Stomach (tissue), 9 donors: Measurements from ENCODE around the gene TTC8. TPM values are rescaled to one million over a fixed set of nuclear protein-coding genes. Genes with fewer than 3 reads are reported as not detected.
"Not testable (repeated sequence)": the region's sequence is repeated elsewhere in the genome, so short reads cannot be mapped to it uniquely, and the experiment has no call there.

Experiments
- DNase-seq, 2 donors: peaks; one replicate each; pipeline versions ENCODE4 v3.0.0 to v3.0.0-alpha.2; 2013 to 2019
- H3K27ac ChIP-seq, 5 donors: fragments of 200-600 bp in 4 of 5; sonication (generic) in 4 of 5; one replicate each; pipeline ENCODE4 v1.5.1; 2013 to 2019; ENCODE audit warnings: mild to moderate bottlenecking in 1 of 5, moderate library complexity in 1 of 5
- H3K27me3 ChIP-seq, 3 donors: fragments of 200-600 bp; sonication (generic); one replicate each; pipeline ENCODE4 v1.5.1; 2017 to 2019; ENCODE audit warnings: mixed run types in 1 of 3
- H3K36me3 ChIP-seq, 4 donors: fragments of 200-600 bp; sonication (generic); 1 replicate in 3 of 4; 2 replicates in 1 of 4; pipeline ENCODE4 v1.5.1; 2016 to 2019
- H3K4me1 ChIP-seq, 4 donors: fragments of 200-600 bp; sonication (generic); one replicate each; pipeline ENCODE4 v1.5.1; 2016 to 2019
- H3K4me3 ChIP-seq, 4 donors: fragments of 200-600 bp; sonication (generic) in 3 of 4; one replicate each; pipeline ENCODE4 v1.5.1; 2016 to 2019; ENCODE audit warnings: mild to moderate bottlenecking in 1 of 4
- H3K9me3 ChIP-seq, 4 donors: fragments of 200-600 bp; sonication (generic); one replicate each; pipeline ENCODE4 v1.5.1; 2016 to 2019
- CTCF ChIP-seq, 7 experiments: fragments of 450-650 bp in 4 of 7; fragments of 200-600 bp in 3 of 7; sonication (generic) in 3 of 7; IDR thresholded peaks; one replicate each; pipeline ENCODE4 v1.5.1; 2016 to 2019; ENCODE audit warnings: antibody characterized with exemption in 7 of 7, control low read depth in 2 of 7, mild to moderate bottlenecking in 1 of 7
- EP300 ChIP-seq: sonication (generic); formaldehyde crosslinking; IDR thresholded peaks from one replicate; pipeline ENCODE4 v1.6.1; 2017; ENCODE audit warnings: antibody characterized with exemption
- POLR2A ChIP-seq, 4 donors: fragments of 450-650 bp; IDR thresholded peaks; one replicate each; pipeline ENCODE4 v1.6.1; 2016; ENCODE audit warnings: antibody characterized with exemption in 4 of 4, control low read depth in 2 of 4, mild to moderate bottlenecking in 1 of 4, moderate library complexity in 1 of 4
- POLR2AphosphoS5 ChIP-seq, 3 donors: sonication (generic); formaldehyde crosslinking; IDR thresholded peaks; one replicate each; pipeline ENCODE4 v1.6.1; 2016; ENCODE audit warnings: antibody characterized with exemption in 3 of 3
- WGBS, 5 donors: extraction: QIAGEN DNeasy Blood & Tissue Kit in 3 of 5; methylation state at CpG; one replicate each; pipeline versions ENCODE4 v1.1.5 to v1.1.7; 2013 to 2018; 5-methylcytosine and 5-hydroxymethylcytosine counted together
- intact Hi-C: fragments of 100-400 bp; cut with DNase I; formaldehyde crosslinking; loops from one replicate; pipeline ENCODE4 v1.15.1; 2023; ENCODE audit warnings: low total_unique reads
- polyA plus RNA-seq, 3 donors: library from polyadenylated mRNA; stranded (reverse); fragments of 200-250 nt; gene quantifications; one replicate each; pipeline ENCODE4 v1.2.3, GENCODE V29; 2013
- total RNA-seq, 5 donors: library from RNA; depleted of rRNA; stranded (reverse); fragments of >200 nt; gene quantifications; one replicate each; pipeline versions ENCODE4 v1.1.0 to v1.2.3, GENCODE V29; 2014 to 2016
- donor health status: healthy with polysubstance abuse.
- donor health status: Bipolar disorder and iron deficiency.
- donor health status: healthy.

The TTC8 gene
- total and polyA plus RNA-seq, 8 donors, result 2.7 to 53.1 (median 8.7) TPM; not detected in 1

GRCh38 chr14:88815980-88816379, 8.5 kb upstream of the TTC8 start:
- H3K4me3 ChIP-seq, result no peak overlapping the region
- H3K27me3 ChIP-seq, result peaks cover 0 to 5% (median 0%) of the 10 kb centered on the region in 3 donors
- H3K27ac ChIP-seq, result no peak overlapping the region
- no peaks in the 10 kb centered on the region for H3K4me1 ChIP-seq
- 91 to 97% (median 96%) methylated on average over 4 of the region's 4 CpGs for WGBS, 5 donors
- H3K9me3 ChIP-seq, result no peaks in the 10 kb centered on the region
- no peak for DNase-seq
- no peaks in the 10 kb centered on the region for H3K36me3 ChIP-seq
- intact Hi-C loops, result no loop called here
- no peak for TF ChIP-seq EP300
- no peak for TF ChIP-seq POLR2A (IDR thresholded peaks at IDR 0.05)
- TF ChIP-seq POLR2AphosphoS5 (IDR thresholded peaks at IDR 0.05), result no peak
- no peak for TF ChIP-seq CTCF (IDR thresholded peaks at IDR 0.05)

GRCh38 chr14:88818018-88818417, 6.4 kb upstream of the TTC8 start:
- Histone ChIP-seq H3K36me3 (no peaks in the 10 kb centered on the region), H3K9me3 (no peaks in the 10 kb centered on the region), H3K27ac (no peak overlapping the region), H3K27me3 (peaks cover 0 to 5% (median 0%) of the 10 kb centered on the region in 3 donors), H3K4me1 (no peaks in the 10 kb centered on the region), H3K4me3 (no peak overlapping the region)
- TF ChIP-seq POLR2A (IDR thresholded peaks at IDR 0.05), result no peak
- no peak for TF ChIP-seq EP300
- no peak for TF ChIP-seq CTCF (IDR thresholded peaks at IDR 0.05)
- no peak for TF ChIP-seq POLR2AphosphoS5 (IDR thresholded peaks at IDR 0.05)
- WGBS, 5 donors, result 76 to 96% (median 91%) methylated on average over 1 of the region's 1 CpG
- intact Hi-C loops, result no loop called here
- no peak for DNase-seq

- DNase-seq, H3K9me3 ChIP-seq, H3K4me1 ChIP-seq, H3K27ac ChIP-seq, intact Hi-C loops, H3K36me3 ChIP-seq, H3K4me3 ChIP-seq, H3K27me3 ChIP-seq: not testable (repeated sequence)
- 42 to 55% (median 47%) methylated on average over 3 of the region's 3 CpGs for WGBS, 5 donors
Observed at GRCh38 chr14:88819674-88820073, 4.8 kb upstream of the TTC8 start.

GRCh38 chr14:88821378-88821777, 3.1 kb upstream of the TTC8 start:
- no peak overlapping the region for H3K4me3 ChIP-seq
- intact Hi-C loops, result no loop called here
- WGBS, 5 donors, result 59 to 94% (median 82%) methylated on average over 2 of the region's 2 CpGs

More at GRCh38 chr14:88821378-88821777, 3.1 kb upstream of the TTC8 start:
- peaks cover 0 to 5% (median 0%) of the 10 kb centered on the region in 3 donors for H3K27me3 ChIP-seq
- TF ChIP-seq EP300 (no peak), CTCF (IDR thresholded peaks at IDR 0.05) (no peak), POLR2A (IDR thresholded peaks at IDR 0.05) (no peak), POLR2AphosphoS5 (IDR thresholded peaks at IDR 0.05) (no peak)
- H3K36me3 ChIP-seq, result no peaks in the 10 kb centered on the region
- no peaks in the 10 kb centered on the region for H3K9me3 ChIP-seq
- no peak for DNase-seq
- H3K27ac ChIP-seq, result no peak overlapping the region
- H3K4me1 ChIP-seq, result peaks cover 0 to 20% (median 14%) of the 10 kb centered on the region in 4 donors
